ENCODE data around the gene DROSHA. TPM values are rescaled to one million over a fixed set of nuclear protein-coding genes. Genes with fewer than 3 reads are reported as not detected.

Gene DROSHA
- 41.5 and 42.1 TPM in 2 replicates for total RNA-seq
- polyA plus RNA-seq = 27.7 and 39.6 TPM in 2 replicates

GRCh38 chr5:31531888-31532547 lies at the start of gene DROSHA, which contains the start of gene C5orf22:
DROSHA (minus strand) TSS chr5:31532093; CDS start chr5:31529059, 3,034 bp downstream.
C5orf22 (plus strand) TSS chr5:31532301; CDS start chr5:31532393, 92 bp downstream.
- TF ChIP-seq CTCF (IDR thresholded peaks at IDR 0.05; ENCODE audit: low read depth, low read length) = no peak
- peak; percentile 97 to 98 for DNase-seq (ENCODE audit: low read depth in 1 of 2, low spot score in 1 of 2)
- Histone ChIP-seq H3K9me3 (ENCODE audit: low read depth) (no peaks in the 10 kb centered on the region), H3K27ac (peak within 1 kb of the TSS; percentile 70), H3K4me1 (ENCODE audit: low read depth) (peaks cover 11% of the 10 kb centered on the region), H3K4me3 (peak within 1 kb of the TSS; percentile 93), H3K36me3 (peaks cover 42% of the 10 kb centered on the region), H3K27me3 (no peaks in the 10 kb centered on the region)

DNA sequence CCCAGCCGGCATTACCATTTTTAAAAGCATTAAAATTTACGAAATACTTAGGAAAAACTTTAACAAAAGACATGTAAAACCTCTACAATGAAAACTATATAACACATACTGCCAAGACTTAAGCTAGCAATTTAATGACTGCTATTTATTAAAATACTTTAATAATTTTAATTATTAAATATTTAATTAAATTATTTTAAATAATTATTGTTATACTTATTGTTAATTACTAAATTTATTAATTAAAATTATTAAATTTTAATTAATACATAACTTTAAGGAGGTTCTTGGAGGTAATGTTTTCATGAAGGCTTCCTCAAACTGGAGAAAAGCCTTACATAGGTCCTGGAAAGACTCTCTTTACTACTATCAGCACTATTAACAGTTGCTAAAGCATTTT lies 47.7 kb upstream of the DROSHA start:
- no peak for TF ChIP-seq CTCF (IDR thresholded peaks at IDR 0.05; ENCODE audit: low read depth, low read length)
- no peak overlapping the region for H3K27ac ChIP-seq
- no peaks in the 10 kb centered on the region for H3K36me3 ChIP-seq
- no peak for DNase-seq (ENCODE audit: low read depth in 1 of 2, low spot score in 1 of 2)
- H3K4me1 ChIP-seq (ENCODE audit: low read depth) = no peaks in the 10 kb centered on the region
- no peaks in the 10 kb centered on the region for H3K9me3 ChIP-seq (ENCODE audit: low read depth)
- no peak overlapping the region for H3K4me3 ChIP-seq
- no peaks in the 10 kb centered on the region for H3K27me3 ChIP-seq

GRCh38 chr5:31577438-31577837 lies 45.5 kb upstream of the DROSHA start:
- Histone ChIP-seq H3K27ac (no peak overlapping the region), H3K4me1 (ENCODE audit: low read depth) (no peaks in the 10 kb centered on the region), H3K36me3 (no peaks in the 10 kb centered on the region), H3K4me3 (no peak overlapping the region), H3K27me3 (no peaks in the 10 kb centered on the region), H3K9me3 (ENCODE audit: low read depth) (no peaks in the 10 kb centered on the region)
- DNase-seq (ENCODE audit: low read depth in 1 of 2, low spot score in 1 of 2) = no peak
- TF ChIP-seq CTCF (IDR thresholded peaks at IDR 0.05; ENCODE audit: low read depth, low read length) = no peak

GRCh38 chr5:31574772-31575171 lies 42.9 kb upstream of the DROSHA start:
- Histone ChIP-seq H3K4me1 (ENCODE audit: low read depth) (no peaks in the 10 kb centered on the region), H3K9me3 (ENCODE audit: low read depth) (no peaks in the 10 kb centered on the region), H3K27me3 (no peaks in the 10 kb centered on the region), H3K27ac (no peak overlapping the region), H3K36me3 (no peaks in the 10 kb centered on the region), H3K4me3 (no peak overlapping the region)
- no peak for TF ChIP-seq CTCF (IDR thresholded peaks at IDR 0.05; ENCODE audit: low read depth, low read length)
- no peak for DNase-seq (ENCODE audit: low read depth in 1 of 2, low spot score in 1 of 2)

DNA sequence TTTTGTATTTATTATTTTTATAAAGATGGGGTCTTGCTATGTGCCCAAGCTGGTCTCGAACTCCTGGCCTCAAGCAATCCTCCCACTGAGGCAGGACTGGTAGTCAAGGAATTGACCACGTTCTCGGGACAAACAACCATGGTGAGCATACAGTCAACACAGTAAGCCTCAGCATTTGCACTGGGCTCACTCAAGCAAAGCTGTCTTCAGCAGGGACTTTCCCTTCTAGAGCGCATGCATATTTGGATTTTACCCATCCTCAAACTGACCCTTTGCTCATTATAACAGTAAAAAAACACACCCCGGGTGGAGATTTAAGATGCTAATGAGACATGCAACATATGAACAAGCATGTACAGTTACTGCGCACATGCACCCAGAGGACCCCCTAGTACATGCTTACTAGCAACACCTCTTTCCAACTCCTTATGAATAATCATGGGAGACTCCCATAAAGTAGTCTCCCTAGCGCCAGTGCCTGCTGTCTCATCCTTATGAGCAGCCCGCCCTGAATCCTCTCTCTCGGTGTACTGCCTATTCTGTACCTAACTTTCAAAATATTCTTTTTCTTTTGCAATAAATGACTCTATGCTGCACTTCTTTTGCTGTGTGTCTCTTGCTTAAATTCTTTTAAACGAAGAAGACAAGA lies 41.7 kb upstream of the DROSHA start:
- H3K27ac ChIP-seq = no peak overlapping the region
- no peak overlapping the region for H3K4me3 ChIP-seq
- H3K36me3 ChIP-seq = no peaks in the 10 kb centered on the region
- DNase-seq (ENCODE audit: low read depth in 1 of 2, low spot score in 1 of 2) = no peak
- no peak for TF ChIP-seq CTCF (IDR thresholded peaks at IDR 0.05; ENCODE audit: low read depth, low read length)
- no peaks in the 10 kb centered on the region for H3K9me3 ChIP-seq (ENCODE audit: low read depth)
- H3K27me3 ChIP-seq = no peaks in the 10 kb centered on the region
- H3K4me1 ChIP-seq (ENCODE audit: low read depth) = no peaks in the 10 kb centered on the region
